Measurements from ENCODE around the gene PPP2R5E. TPM values are rescaled to one million over a fixed set of nuclear protein-coding genes. Genes with fewer than 3 reads are reported as not detected.

The PPP2R5E gene
- total and polyA plus RNA-seq, 9 of the 15 experiments (the other 6 are each of a cell fraction or from before 2014, with no cell fraction given) = 4.2 to 30.3 (median 11.0) TPM

DNA sequence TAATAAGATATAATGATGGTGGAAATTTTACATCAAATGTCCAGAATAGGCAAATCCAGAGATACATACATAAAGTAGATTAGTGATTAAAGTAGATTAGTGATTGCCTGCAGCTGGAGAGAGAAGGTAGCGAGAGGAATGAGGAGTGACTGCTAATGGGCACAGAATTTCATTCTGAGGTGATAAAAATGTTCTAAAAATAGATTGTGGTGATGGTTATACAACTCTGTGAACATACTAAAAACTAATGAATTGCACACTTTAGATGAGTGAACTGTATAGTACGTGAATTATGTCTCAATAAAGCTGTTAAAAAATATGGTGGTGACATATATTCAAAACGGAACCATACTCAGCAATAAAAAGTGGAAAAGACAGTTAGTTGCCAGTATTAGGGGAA lies 41.7 kb downstream of the PPP2R5E start:
- Histone ChIP-seq H3K36me3 (ENCODE audit: control insufficient read depth, insufficient read depth, low read length) (no peaks in the 10 kb centered on the region), H3K4me1 (replicated peaks in 1 of 2; ENCODE audit: control insufficient read depth in 2 of 2, insufficient read depth in 2 of 2, low read length in 2 of 2) (no peaks in the 10 kb centered on the region; a peak in 1 of 5 replicates), H3K79me2 (ENCODE audit: control insufficient read depth, insufficient read depth, low read length) (peaks cover 38% of the 10 kb centered on the region), H3K27ac (ENCODE audit: extremely low read depth, low read depth, low read length) (no peak overlapping the region), H3K9me3 (replicated peaks; ENCODE audit: control insufficient read depth, insufficient read depth, low read depth, low read length) (no peaks in the 10 kb centered on the region), H2AFZ (ENCODE audit: low read depth, low read length) (no peak overlapping the region), H3K4me3 (no peak overlapping the region), H3K9ac (ENCODE audit: insufficient read depth in 1 of 2, low read depth in 2 of 2, low read length in 2 of 2) (no peak overlapping the region), H4K20me1 (replicated peaks; ENCODE audit: control insufficient read depth, insufficient read depth, low read length) (no peaks in the 10 kb centered on the region), H3K27me3 (ENCODE audit: control insufficient read depth in 2 of 2, insufficient read depth in 2 of 2, low read length in 2 of 2) (no peaks in the 10 kb centered on the region), H3K4me2 (ENCODE audit: insufficient read depth, low read length) (no peak overlapping the region), H3K9me1 (ENCODE audit: control insufficient read depth, insufficient read depth, low read length) (no peaks in the 10 kb centered on the region)
- DNase-seq (ENCODE audit: extremely low read depth in 1 of 4, low spot score in 3 of 4) = no peak
- no peak for TF ChIP-seq ZBTB7A (IDR thresholded peaks at IDR 0.05; ENCODE audit: borderline replicate concordance, control insufficient read depth, low read depth, low read length)
- TF ChIP-seq, protein P1, sequence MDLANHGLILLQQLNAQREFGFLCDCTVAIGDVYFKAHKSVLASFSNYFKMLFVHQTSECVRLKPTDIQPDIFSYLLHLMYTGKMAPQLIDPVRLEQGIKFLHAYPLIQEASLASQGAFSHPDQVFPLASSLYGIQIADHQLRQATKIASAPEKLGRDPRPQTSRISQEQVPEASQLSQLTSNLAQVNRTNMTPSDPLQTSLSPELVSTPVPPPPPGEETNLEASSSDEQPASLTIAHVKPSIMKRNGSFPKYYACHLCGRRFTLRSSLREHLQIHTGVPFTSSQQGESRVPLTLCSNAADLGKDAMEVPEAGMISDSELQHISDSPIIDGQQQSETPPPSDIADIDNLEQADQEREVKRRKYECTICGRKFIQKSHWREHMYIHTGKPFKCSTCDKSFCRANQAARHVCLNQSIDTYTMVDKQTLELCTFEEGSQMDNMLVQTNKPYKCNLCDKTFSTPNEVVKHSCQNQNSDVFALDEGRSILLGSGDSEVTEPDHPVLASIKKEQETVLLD (IDR thresholded peaks at IDR 0.05) = no peak
- no peak for TF ChIP-seq ZNF12 (CRISPR knock-in tag; IDR thresholded peaks at IDR 0.05)
- no peak for TF ChIP-seq PRMT5 (CRISPR knock-in tag; IDR thresholded peaks at IDR 0.05)
- no peak for TF ChIP-seq ATF2 (CRISPR knock-in tag; IDR thresholded peaks at IDR 0.05)
- TF ChIP-seq ZNF644 (tag; IDR thresholded peaks at IDR 0.05; ENCODE audit: low read depth) = no peak
- no peak for TF ChIP-seq RBM39 (optimal IDR thresholded peaks at IDR 0.05; ENCODE audit: low read depth, low read length)
- TF ChIP-seq SAFB (IDR thresholded peaks at IDR 0.05; ENCODE audit: borderline replicate concordance, low read depth, low read length) = no peak
- no peak for TF ChIP-seq PPARD (CRISPR knock-in tag; IDR thresholded peaks at IDR 0.05)
- no peak for TF ChIP-seq STAG1 (CRISPR knock-in tag; IDR thresholded peaks at IDR 0.05; ENCODE audit: borderline replicate concordance)
- no peak for TF ChIP-seq ZNF165 (CRISPR knock-in tag; IDR thresholded peaks at IDR 0.05; ENCODE audit: borderline replicate concordance)
- no peak for ATAC-seq
- intact Hi-C loops (cut with micrococcal nuclease) = no loop called here
- 91% methylated on average over 3 of the region's 3 CpGs for WGBS (ENCODE audit: insufficient coverage, low coverage, missing lambda C conversion rate)
- FAIRE-seq = no peak
- BruUV-seq (replicated peaks) = no TSS peak
- ChIA-PET CTCF (ENCODE audit: low intra/inter-chr PET ratio) (no interaction called here), POLR2A (no interaction called here)
- in situ Hi-C loops (cut with MboI) = no loop called here
